ENCODE measurements around the gene FAM47E.

Gene FAM47E

DNA sequence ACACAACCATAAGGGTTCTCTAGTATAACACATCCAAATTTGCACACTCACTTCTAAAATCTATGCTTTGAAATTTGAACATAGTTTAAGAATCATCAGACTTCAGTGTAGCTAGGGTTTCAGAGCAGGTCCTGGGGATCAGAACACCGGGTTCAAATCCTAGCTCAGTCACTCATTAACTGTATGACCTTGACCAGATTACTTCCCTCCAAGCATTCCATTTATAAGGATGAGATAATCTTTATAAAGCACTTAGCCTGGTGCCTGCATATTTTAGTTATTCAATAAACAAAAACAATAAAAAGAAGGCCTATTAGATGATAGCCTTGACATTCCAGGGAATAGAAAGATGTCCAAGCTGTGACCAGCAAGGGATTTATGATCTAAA is 50.2 kb downstream of the FAM47E start:
- DNase-seq (ENCODE audit: low read depth), result no peak

GRCh38 chr4:76302826-76303438 is 51.4 kb downstream of the FAM47E start:
- no peak for DNase-seq (ENCODE audit: low read depth)

DNA sequence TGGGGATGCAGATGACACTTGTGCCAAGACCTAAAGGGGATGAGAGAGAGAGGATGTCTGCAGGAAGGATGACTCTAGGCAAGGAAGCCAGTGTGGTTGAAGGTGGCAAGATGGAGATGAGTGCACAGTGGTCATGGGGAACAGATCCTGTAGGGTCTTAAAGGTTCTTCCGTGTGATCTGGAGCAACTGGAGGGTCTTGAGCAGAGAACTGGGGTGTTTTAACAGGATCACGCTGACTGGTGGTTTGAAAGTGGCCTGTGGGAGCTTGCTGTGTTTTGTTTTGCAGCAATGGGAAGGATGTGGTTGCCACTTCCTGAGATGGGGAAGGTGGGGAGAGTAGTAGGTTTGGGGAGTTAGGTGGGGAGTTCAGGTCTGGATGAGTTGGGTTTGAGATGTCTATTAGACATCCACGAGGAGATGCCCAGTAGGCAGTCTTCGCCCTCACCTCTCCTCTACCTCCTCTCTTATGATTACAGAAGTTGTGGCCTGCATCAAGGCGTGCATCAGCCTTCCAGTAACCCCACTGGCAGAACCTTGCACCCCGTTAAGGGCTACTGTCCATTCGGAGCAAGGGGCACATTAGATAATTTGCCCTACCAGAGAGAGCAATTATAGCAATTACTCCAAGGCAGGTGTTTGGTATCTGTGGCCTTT is 53.6 kb downstream of the FAM47E start:
- no peak for DNase-seq (ENCODE audit: low read depth)

- DNase-seq (ENCODE audit: low read depth), result no peak
Measured at GRCh38 chr4:76305971-76306881, 54.7 kb downstream of the FAM47E start, which contains the start of gene STBD1. STBD1 (plus strand) TSS chr4:76306733; CDS start chr4:76306770, 37 bp downstream.

DNA sequence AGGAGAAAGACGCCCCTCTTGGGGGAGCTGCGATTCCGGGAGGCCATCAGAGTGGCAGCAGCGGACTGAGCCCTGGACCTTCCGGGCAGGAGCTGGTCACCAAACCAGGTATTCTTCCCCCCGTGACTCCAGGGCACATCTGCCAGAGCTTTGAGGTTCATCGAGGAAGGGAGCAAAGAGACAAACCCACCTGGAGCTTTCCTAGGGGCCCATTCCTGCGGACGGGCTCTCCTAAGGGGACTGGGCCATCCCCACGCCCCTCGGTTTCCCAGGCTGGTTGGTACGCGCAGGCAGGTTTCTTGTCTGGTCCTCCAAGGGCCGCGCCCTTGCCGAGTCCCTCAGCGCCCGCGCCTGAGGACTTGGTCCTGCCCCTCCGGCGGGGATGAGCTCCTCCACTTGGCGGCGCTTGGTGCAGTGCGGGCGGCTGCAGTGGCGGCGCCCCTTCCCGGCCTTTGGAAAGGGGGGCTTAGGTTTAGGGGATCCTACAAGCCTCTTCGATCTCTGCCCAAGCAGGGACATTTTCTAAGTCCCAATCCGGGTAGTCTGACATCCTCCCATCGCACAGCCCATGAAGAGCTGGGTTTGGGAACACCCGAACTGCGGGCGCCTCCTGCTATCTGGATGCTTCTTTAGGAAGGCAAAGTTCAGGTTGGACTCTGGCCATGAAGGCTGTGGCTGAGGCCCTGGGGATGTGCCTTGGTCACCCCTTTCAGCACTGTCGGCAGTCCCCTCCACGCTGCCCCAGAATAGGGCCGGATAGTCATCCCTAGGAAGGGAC is 55.5 kb downstream of the FAM47E start:
- no peak for DNase-seq (ENCODE audit: low read depth)

DNA sequence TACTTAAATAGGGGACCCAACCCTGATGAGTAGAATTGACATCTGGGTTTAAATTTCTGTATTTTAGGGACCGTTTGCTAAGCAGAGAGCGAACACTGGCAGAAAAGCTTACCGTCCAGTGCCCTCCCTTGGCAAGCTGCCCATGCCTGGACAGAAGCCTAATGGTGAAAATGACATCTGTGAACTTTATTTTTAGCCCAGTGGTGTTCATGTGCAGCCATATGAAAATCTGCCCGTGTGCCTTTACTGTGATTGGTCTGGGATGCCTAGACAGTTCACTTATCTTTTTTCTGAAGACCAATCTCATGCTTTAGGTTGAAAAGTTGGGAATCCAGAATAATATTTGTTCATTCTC is 56.1 kb downstream of the FAM47E start:
- DNase-seq (ENCODE audit: low read depth), result no peak

DNA sequence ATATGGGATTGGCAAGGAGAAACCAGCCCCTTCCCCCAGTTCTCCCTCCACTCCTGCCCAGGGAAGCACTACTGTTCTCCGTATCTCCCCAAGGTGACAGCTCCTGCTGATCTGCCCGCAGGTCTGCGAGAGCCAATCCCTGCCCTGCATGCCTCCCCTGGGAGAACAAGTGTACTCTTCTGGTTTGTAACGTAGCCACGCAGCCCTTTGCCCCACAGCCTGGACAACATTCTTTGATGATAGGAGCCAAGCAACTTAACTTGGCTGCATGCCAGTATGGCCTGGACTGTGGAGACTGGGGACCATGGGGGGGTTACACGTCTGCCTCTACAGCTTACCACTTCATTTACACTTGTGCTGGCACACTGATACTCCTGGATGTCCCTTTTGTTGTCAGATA is 57.0 kb downstream of the FAM47E start:
- no peak for DNase-seq (ENCODE audit: low read depth)

DNA sequence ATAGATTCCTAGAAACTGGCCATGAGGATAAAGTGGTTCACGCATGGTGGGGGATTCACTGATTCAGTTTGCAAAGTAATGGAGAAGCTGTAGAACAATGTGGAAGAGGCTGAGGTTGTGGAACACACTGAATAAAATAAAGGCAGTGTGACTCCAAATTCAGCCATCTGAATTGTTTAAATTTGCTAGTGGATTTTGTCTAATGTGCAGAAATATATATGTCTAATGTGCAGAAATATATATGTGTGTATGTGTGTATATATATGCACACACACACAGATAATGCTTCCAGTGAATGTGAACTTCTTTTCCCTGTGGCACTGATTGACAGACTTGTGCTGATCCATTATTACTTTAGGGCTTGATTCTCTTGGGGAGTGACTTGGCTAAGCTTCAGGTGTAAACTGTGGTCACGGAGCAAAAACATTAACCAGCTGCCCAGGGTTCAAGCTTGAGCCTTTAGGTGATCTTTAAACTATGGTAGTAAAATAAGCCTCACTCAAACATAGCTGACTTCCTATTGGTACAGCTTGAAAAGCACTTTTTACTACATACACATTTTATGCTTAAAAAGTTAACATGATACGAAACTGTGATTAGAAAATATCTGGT is 58.5 kb downstream of the FAM47E start:
- DNase-seq (ENCODE audit: low read depth), result no peak

GRCh38 chr4:76310683-76311082 is 59.2 kb downstream of the FAM47E start:
- no peak for DNase-seq (ENCODE audit: low read depth)

- no peak for DNase-seq (ENCODE audit: low read depth)
Measured at GRCh38 chr4:76311896-76312331, 60.4 kb downstream of the FAM47E start.

DNA sequence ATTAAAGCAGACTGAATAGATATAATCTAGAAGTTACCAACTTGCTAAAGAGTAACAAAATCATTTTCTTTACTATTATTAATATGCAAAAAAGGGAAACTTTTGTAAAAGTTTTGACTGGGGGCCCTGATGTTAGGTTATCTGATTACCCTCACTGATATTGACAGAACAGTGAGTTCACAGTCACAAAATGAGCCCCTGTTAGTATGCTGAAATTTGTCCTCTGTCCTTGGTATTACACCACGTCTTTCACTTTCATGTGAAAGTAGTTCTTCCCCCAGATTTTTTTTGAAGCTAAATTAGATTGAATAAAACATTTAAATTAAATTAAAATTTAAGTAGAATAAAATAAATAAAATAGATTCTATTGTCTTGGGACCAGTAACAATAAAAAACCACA is 60.9 kb downstream of the FAM47E start:
- DNase-seq (ENCODE audit: low read depth), result no peak

- no peak for DNase-seq (ENCODE audit: low read depth)
Measured at GRCh38 chr4:76313547-76313946, 62.0 kb downstream of the FAM47E start.

- DNase-seq (ENCODE audit: low read depth), result no peak
Measured at GRCh38 chr4:76315267-76315918, 63.9 kb downstream of the FAM47E start.

- DNase-seq (ENCODE audit: low read depth), result no peak
Measured at GRCh38 chr4:76316131-76316530, 64.6 kb downstream of the FAM47E start.

- DNase-seq (ENCODE audit: low read depth), result no peak
Measured at GRCh38 chr4:76322236-76322635, 70.7 kb downstream of the FAM47E start.

DNA sequence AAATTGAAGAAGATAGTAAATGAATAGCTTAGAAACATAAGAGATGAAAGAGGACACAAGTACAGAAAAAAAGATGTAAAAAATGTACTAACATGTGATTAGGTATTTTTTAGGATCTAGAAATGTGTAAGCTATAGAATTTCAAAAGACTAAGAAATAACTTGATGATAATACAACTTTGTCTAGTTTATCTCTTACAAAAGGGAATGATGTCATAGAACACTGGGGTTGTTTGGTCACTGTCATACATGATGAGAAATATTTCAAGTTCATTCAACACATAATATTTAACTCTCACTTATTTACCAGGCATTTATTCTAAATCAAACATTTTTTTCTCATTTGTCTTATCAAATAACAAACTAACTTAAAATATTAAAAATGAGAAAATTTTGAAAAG is 73.6 kb downstream of the FAM47E start:
- DNase-seq (ENCODE audit: low read depth), result no peak

DNA sequence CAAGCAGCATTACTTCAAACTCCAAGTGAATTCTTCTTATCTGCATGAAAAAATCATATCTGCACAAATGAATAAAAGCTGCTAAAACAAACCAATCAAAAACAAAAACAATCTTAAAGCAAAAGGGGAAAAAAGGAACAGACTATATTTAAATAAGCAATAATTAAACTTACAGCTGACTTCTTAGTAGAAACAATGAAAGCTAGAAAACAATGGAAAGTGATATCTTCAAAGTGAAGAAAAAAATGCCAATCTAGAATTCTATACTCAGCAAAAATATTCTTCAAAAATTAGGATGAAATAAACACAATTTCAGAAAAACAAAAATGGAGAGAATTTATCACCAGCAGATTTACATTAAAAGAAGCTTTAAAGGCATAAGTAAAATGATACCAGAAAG is 75.0 kb downstream of the FAM47E start:
- DNase-seq (ENCODE audit: low read depth), result no peak
